Stimulated activated CD8-positive, alpha-beta memory T cell treated with anti-CD3 and anti-CD28 coated beads, Interleukin-15, amount 100 ng/mL, for 1 hour (primary cell): ENCODE measurements around the gene RNF148.

Experiments used
- DNase-seq: peaks from one replicate; pipeline ENCODE4 v3.0.0-alpha.2; 2020; ENCODE audit warnings: low read depth

The RNF148 gene, protein sequence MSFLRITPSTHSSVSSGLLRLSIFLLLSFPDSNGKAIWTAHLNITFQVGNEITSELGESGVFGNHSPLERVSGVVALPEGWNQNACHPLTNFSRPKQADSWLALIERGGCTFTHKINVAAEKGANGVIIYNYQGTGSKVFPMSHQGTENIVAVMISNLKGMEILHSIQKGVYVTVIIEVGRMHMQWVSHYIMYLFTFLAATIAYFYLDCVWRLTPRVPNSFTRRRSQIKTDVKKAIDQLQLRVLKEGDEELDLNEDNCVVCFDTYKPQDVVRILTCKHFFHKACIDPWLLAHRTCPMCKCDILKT

DNA sequence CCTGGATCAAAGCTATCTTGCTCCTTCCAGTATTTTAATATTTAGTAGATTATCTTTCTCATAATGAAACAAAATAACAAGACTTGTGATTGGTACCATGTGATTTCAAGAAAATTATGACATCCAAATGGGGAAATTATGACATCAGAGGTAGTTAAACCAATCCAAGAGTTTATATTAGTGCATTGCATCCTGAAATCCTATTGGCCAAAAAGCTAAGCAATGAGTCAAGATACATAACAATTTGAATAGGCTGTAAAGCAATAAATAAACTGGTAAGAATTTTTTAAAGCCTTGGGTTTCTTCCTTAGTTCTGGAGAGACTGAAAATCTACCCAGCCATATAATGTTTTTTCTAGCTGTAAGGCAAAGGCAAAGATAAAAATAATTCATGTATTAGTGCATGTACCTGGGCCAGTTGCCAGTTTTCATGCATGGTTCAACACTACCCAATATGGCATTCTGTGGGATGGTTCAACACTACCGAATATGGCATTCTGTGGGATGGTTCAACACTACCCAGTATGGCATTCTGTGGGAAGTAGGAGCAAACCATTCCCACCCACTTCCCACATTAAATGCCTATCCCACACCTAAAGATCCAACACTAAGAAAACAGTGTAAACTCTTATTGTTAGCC, at the start of gene RNF148:
Gene RNF148 (minus strand): TSS at position 51 of the 639 bp plus-strand sequence. CDS start 172 bp downstream, outside the sequence.
- DNase-seq = no peak

DNA sequence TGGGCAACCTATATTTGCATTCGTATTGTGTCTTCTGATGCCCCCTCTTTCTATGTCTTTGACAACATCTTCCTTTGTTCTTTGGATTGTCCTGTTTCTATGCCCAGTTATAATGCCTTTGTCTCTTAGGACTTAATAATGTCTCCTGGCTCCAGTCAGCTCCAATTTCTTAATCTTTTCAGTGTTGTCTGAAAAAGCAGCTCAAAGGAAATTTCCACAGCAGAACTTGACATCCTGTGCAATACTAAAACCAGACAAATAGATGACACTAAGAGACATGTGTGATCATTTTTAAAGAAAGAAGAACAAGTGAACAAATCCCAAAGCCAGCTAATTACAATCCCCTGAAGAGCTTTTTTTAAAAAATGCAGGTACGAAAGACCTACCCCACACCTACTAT, 47.7 kb upstream of the RNF148 start:
- DNase-seq = no peak

DNA sequence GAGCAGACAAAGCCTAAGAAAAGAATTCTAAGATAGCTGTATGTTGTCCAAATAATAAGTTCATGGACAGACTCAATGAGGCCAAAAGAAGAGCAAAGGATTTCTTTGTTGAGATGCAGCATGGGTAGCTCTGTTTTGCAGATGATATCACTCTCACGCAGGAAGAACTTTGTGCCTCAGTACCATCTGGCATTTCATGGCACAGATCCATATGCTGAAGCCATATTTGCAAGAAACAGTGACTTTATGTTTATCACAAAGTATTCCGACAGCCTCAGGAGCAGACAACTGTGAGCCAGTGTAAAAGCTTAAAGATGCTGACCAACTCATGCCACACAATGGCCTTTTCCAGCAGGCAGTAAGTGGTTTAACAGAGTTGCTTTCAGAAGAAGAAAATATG, 45.5 kb upstream of the RNF148 start:
- DNase-seq = no peak

DNA sequence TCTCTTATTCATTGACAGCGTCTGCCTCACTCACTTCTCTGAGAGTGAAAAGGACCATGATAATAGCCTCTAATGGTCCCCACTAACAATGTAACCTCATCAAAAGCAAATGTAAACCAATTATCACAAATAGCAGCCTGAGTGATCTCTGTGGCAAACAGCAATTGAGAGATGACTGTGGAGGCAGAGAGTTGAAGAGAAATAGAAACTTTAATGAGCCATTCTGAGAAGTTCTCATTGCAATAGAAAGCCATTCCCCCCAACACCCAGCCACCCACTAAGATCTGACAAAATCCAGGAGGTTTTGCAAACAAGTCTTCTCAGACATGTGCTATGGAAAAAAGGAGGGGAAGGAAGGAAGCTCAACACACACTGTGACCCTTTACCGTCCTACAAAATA, 44.2 kb upstream of the RNF148 start:
- no peak for DNase-seq

DNA sequence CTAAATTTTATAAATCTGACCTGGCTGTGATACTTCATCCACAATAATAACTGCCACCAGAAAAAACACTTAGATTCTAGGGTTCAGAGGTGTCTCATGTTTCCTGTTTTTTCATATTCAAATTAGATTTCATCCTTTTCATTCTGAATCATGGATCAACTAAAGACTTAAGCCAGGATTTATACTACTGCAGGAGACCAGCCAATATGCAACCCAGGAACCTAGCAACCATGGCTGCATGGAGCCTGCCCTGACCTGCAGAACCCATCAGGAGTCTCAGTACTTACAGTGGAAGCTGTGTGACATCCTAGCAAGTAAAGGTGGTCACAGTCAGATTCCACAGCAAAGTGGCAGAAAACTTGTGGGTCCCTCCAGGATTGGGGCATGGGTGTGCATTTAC, 40.5 kb upstream of the RNF148 start:
- no peak for DNase-seq

DNA sequence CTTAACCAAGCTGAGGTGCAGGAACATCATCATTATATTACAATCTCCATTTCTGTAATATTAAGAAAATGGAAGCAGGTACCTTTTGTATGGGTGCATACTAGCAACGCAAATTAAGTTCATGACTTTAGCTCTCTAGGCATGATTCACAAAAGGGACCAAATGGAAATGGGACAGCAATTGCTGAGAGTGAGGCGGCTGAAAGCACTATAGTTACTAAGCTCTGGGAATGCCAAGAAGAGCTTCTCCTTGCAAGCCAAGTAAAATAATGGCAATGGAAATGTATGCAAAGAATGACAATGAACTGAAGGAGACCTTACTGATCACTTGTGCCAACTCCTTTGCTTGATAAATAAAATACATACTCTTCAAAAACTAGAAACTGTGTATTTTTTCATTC, 36.2 kb upstream of the RNF148 start:
- DNase-seq = no peak

DNA sequence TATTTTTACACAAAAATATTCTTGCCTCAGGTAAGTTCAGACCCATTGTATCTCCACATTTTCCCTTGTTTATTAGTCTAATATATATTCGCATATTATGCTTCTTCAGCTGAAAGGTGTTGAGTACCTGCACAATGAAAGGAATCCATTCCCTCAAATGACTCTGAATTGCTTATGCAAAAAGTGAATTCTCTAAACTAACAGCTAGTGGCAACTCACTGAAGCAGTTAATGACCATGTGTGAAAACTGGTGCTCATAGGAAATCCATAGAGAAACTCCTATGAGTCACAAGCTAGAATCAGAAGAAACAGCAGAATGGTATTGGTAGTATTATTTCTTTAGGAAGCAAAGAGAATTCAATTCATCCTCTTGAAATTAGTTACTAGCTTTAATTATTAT, 33.5 kb upstream of the RNF148 start:
- DNase-seq = no peak

DNA sequence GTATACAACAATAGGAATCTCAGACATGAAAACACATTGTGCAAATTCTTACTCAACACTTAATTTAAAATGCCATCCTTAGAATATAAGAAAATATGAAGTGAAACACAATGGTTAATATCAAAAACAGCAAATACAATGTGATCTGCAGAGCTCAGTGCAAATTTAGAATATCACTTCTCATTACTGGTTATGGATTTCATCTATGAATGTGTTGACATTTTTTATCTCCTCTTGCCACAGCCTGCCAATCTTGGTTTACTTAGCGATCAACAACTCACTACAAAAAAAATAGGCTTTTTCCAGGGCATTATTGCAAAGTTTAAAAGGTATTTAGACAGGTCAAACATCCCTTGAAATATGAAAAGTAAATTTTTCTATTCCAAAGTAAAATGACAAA, 25.0 kb upstream of the RNF148 start:
- no peak for DNase-seq

DNA sequence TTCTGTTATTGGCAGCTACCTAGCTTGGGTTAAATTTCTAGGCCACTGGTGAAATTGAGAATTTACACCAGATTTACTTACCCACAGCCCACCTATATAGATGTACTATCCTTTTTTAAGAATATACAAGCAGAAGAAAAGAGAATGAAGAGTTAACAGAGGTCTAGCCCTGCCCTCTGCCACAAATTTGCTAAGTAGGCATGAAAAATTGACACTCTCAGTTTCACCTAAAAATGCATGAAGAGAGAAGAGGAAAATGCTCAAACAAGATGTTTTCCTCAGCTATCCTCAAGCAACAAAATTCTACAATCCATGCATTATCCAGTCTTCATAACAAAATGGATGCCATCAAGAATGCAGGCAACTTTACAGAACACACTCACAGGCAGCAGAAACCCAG, 24.6 kb upstream of the RNF148 start:
- no peak for DNase-seq

DNA sequence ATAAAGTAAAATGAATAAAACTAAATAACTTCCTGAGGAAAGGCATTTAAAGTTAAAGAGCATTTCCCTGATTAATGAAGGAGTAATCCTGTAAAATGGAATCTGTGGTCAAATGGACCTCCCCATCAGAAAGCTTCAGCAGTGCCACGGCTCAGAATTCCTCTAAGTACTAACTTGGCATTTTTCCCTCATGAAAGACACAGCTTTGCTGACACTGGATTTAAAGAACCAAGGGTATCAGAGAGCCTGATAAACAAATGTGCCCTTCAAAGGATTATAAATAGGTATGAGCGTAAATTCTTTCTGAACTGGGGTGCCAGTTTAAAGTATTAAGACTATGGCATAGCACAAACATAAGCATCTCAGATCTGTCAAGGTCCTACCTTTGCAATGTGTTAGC, 24.2 kb upstream of the RNF148 start:
- DNase-seq = no peak

DNA sequence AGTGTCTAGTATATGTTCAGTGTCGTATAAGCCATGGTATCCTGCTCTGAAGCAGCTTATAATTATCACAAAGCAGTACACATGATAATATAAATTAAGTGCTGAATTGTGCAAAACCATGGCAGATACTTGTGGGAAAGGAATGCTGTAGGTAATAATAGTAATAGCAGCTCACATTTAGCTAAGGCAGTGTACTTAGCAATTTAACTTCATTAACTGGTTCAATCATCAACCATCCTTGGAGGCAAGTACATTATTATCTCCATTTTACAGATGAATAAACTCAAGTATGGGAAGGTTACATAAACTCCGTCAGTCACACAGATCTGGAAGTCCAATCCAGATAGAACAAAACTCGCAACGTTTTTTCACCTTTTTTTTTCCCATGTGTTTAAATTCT, 21.6 kb upstream of the RNF148 start:
- DNase-seq = no peak

DNA sequence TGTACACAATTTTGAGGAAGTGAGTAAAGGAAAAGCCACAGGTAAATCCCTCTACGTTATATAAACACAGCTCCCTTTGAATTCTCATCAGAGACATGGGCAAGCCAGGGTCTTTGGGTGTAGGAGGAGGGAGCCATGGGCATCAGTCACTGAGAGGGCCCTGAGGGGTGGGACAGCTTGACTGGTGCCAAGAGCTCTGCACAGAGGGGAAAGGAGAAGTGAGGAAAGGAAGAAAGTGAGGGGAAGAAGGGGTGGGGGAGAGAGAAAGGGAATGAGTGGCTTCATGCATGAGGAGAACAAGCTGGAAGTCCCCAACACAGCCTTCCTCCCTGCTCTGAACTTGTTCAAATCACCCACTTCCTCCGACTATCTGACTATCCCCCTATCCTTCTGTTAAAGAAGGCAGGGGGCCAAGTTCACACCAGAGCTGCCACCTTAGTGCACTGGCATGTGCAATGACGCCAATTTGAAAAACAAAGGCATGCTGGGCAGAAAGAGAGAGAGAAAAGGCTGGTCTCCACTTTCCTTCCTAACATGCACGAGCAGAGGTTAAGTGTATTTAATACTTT, 16.4 kb upstream of the RNF148 start:
- DNase-seq = no peak

DNA sequence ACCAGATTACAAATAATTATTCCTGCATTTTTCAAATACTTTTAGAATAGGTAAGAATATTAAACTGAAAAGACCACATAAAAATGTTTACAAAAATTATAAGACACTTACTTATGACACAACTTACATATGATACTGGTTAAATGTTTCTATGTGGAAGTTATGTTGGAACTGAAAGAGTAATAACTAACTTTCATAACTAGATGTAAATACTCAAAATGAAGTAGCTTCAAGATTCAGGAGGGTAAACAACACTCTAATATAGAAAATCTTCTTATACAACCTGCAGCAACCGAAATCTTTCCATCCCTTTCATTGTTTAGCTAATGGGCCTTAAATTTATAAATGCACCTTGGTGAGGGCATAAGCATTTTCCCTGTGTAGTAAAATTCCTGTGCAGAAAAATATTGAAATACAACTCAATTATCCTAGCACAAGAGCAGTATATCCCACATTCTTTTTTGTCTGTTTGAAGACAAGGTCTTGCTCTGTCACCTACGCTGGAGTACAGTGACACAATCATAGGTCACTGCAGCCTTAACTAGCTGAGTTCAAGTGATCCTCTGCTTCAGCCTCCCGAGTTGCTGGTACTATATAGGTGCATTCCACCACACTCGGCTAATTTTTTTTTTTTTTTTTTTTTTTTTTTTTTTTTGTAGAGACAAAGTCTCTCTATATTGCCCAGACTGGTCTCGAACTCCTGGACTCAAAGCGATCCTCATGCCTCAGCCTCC, 14.8 kb upstream of the RNF148 start:
- no peak for DNase-seq

DNA sequence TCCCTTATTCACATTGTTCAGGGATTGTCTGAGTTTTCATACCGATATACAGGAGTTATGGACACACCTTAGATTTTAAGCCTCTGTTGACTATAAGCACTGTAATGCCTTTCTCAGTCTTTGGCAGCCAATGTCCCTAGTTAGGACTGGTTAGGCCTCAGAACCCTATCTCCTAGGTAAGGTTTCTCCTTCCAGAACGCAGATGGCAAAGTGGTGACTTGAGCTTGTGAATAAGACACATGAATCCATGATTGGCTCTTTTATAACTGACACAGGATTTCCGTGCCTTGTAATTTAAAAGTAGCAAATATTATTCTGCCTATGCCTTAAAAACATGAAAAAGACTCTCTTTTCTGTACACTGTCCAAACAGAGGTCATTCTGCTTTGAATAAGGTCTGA, 12.5 kb upstream of the RNF148 start:
- no peak for DNase-seq

DNA sequence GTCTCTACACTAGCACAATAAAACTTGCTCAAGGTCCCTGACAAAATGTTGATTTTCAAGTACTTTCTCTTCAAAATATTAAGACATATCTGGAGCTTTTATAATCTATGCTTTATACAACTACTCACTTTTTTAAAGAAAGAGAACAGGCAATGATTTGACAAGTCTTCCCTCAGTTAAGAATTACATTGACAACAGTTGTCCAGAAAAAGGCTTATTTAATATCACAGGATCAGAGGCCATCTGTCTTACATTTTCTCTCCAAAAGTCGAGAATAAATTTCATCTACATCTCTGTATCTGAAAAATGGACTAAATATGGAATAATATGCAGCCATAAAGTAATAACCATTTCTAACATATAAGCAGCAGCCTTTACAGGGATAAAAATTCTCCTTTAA, 8.2 kb upstream of the RNF148 start:
- no peak for DNase-seq

DNA sequence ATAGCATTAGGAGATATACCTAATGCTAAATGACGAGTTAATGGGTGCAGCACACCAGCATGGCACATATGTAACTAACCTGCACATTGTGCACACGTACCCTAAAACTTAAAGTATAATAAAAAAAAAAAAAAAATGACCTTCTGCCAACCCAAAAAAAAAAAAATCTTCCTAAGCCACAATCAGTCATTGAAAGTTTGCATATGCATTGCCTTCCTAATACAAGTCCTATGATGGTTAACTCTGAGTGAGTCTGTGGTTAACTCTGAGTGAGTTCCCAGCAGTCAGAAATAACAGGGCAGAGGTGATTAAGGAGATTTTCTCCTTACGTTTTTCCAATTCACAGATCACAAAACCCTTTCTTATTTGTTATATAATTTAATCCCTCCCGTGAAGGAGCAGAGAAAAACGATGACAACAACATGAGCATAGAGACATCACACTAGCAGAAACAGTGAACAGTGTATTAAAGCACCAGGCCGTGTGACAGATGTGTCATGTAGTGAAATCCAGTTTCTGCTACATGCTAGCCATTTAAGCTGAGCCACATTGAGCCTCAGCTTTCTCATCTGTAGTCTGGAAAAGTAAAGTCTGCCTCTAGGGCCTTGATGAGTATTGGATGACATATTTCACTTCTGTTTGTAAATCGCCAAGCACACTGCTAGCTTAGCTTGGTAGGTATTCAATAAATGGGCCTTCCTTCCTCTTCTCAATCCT, 7.4 kb upstream of the RNF148 start:
- no peak for DNase-seq

DNA sequence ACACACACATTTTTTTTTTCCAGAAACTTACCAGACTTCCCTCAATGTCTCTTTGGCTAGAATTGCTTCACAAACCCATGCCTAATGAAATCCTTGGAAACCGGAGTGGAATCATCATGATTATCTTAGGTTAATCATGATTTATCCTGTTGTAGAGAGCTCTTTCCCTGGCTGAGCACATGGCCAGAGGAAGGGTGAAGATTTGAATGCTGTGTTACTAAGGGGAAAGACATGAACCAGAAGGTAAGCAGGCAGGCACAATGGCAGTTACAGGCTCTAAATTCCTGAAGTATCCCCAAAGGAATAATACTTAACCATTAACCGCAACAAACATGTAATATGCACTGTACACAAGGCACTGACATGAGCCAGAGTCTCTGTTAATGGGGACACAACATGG, 4.1 kb upstream of the RNF148 start:
- no peak for DNase-seq

DNA sequence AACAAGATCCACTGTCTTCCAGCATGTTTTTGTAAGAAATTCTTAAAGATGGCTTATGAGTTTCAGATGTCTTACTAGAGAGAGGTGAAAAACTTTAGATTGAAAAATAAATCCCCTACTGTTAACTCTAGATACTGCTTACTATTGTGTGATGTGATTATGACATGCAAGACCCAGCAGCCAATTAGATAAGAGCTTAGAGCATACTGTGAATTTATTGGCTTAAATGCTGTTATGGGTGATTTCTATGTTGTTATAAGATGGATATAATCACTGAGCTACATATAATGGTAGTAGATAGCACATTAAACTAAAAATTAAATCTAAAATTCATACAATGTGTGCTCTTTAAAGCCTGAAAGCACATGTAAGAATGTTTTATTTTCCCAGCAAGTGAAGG, 3.7 kb downstream of the RNF148 start, which contains the start of gene RNF133:
Gene RNF133 (minus strand): TSS at position 101 of the 400 bp plus-strand sequence. CDS start 199 bp downstream, outside the sequence.
- DNase-seq = no peak

DNA sequence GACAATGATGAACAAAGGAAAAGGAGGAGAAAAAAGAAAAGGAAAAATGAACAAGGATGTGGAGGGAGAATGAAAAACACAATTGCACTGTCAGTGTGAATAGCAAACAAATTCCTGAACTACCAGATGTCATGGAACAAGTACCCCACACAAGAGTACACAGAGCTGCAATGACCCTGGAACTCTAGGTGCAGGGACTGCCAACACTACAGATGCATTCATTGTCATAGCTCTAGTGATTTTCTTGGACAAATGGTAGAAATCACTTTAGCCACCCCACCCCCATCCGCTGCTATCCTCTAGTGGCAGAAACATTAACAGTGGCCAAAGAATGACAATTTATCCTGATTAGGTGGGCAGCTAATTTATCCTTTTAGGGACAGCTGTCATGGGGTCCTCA, 6.9 kb downstream of the RNF148 start:
- no peak for DNase-seq

DNA sequence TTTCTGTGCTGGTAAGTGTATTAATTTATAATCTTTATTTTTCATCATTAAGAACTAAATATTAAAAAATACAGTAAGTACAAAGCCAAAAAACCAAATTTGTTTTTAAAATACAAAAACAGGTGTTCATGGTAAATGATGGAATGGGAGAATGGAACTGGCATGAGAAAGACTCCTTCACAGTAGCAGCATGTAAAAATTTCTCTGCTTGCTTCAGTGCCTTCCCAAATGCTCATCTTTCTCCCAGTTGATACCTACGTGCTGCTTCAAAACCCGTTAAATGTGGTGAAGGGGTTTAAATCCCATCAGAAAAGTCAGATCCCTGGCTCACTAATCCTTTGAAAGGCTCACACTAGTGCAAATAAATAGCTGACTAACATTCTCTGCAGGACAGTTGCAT, 8.0 kb downstream of the RNF148 start:
- DNase-seq = no peak

DNA sequence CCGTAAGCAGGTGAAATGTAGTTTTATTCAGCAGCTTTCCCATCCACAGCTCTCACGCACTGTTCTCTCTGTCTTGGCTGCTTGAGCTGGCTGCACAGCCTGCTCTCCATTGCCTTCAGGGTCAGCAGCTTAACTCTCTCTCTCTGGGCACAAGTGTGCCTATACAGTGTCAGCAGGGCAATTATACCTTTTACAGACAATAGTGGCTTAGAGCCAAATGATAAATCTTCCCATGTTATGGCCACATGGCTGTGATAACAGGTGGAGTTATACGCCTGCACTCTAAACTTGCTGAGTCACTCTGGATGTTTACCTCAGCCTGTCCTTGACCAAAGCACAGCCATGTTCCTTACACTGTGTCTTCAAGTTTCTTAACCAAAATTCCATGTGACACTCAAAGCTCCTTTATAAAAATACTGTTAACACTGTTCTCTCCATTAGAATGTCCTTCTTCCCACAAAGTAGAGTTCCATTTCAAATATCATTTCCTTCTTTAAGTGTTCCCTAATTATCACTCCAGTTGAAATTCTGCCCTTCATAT, 9.9 kb downstream of the RNF148 start:
- DNase-seq = no peak
